SK-N-SH (cell line): Measurements from ENCODE around the gene ERI3. TPM values are rescaled to one million over a fixed set of nuclear protein-coding genes. Genes with fewer than 3 reads are reported as not detected.

Source experiments
- CTCF ChIA-PET: fragments of 300-600, 350-600 bp; formaldehyde crosslinking; extraction: SDS; loops from one replicate; lab custom pipeline; 2021; lab: Yijun Ruan, JAX
- POLR2A ChIA-PET: fragments of 350-600 bp; sonication (Branson Sonifier 250); formaldehyde crosslinking; extraction: SDS; loops from one replicate; lab custom pipeline; 2020; ENCODE audit warnings: antibody characterized with exemption, inconsistent platforms; lab: Yijun Ruan, JAX
- DNase-seq: peaks from one replicate; pipeline ENCODE4 v3.0.0; 2012
- H2AFZ ChIP-seq: fragments of 200-600 bp; sonication (generic); 2 replicates; pipeline ENCODE4 v1.8.1; 2016; ENCODE audit warnings: antibody characterized with exemption, mild to moderate bottlenecking, low read depth
- H3F3A ChIP-seq: fragments of 200-600 bp; sonication (generic); replicated peaks from 2 replicates; pipeline ENCODE3; 2016; ENCODE audit warnings: antibody characterized with exemption, mild to moderate bottlenecking; ENCODE audit not compliant: insufficient read depth
- H3K27ac ChIP-seq, 2 experiments: fragments of 200-500 bp in 1 of 2; fragments of 200-600 bp in 1 of 2; sonication (Bioruptor generic) in 1 of 2; sonication (generic), shearing (Covaris generic) in 1 of 2; 2 replicates each; pipeline versions ENCODE4 v1.5.1 to v1.6.1; 2014 to 2016; ENCODE audit warnings: low read depth in 2 of 2, inconsistent platforms in 1 of 2, low read length in 1 of 2, mild to moderate bottlenecking in 1 of 2, mixed read lengths in 1 of 2
- H3K27me3 ChIP-seq: fragments of 200-600 bp; sonication (generic), shearing (Covaris generic); 2 replicates; pipeline ENCODE4 v1.6.1; 2016; ENCODE audit warnings: mixed run types; ENCODE audit not compliant: insufficient read depth
- H3K36me3 ChIP-seq, 2 experiments: fragments of 200-500 bp in 1 of 2; fragments of 200-600 bp in 1 of 2; sonication (Bioruptor generic) in 1 of 2; sonication (generic) in 1 of 2; replicated peaks in 1 of 2; 2 replicates each; pipeline versions ENCODE3 to v1.5.1; 2014 to 2016; ENCODE audit warnings: low read length in 1 of 2, mild to moderate bottlenecking in 1 of 2; ENCODE audit not compliant: insufficient read depth in 2 of 2, control insufficient read depth in 1 of 2
- H3K4me1 ChIP-seq, 2 experiments: fragments of 200-500 bp in 1 of 2; fragments of 200-600 bp in 1 of 2; sonication (Bioruptor generic) in 1 of 2; sonication (generic), shearing (Covaris generic) in 1 of 2; 2 replicates each; pipeline versions ENCODE4 v1.5.1 to v1.6.1; 2014 to 2016; ENCODE audit warnings: low read depth in 1 of 2, low read length in 1 of 2, mixed run types in 1 of 2; ENCODE audit not compliant: insufficient read depth in 2 of 2, control insufficient read depth in 1 of 2
- H3K4me2 ChIP-seq: fragments of 200-600 bp; sonication (generic), shearing (Covaris generic); 2 replicates; pipeline ENCODE4 v1.6.1; 2017; ENCODE audit warnings: mixed run types
- H3K4me3 ChIP-seq, 2 experiments: fragments of 200-500 bp in 1 of 2; fragments of 200-600 bp in 1 of 2; sonication (Bioruptor generic) in 1 of 2; sonication (generic), shearing (Covaris generic) in 1 of 2; 2 replicates each; pipeline versions ENCODE4 v1.5.1 to v1.8.1; 2014 to 2016; ENCODE audit warnings: low read depth in 2 of 2, inconsistent platforms in 1 of 2, low read length in 1 of 2, mild to moderate bottlenecking in 1 of 2, mixed read lengths in 1 of 2, moderate library complexity in 1 of 2
- H3K79me2 ChIP-seq: fragments of 200-600 bp; sonication (generic); 2 replicates; pipeline ENCODE4 v1.8.1; 2017; ENCODE audit warnings: mild to moderate bottlenecking; ENCODE audit not compliant: insufficient read depth
- H3K9ac ChIP-seq: fragments of 200-600 bp; sonication (generic); 2 replicates; pipeline ENCODE4 v1.6.1; 2017; ENCODE audit warnings: mixed run types
- H3K9me2 ChIP-seq: fragments of 200-600 bp; sonication (generic); 2 replicates; pipeline ENCODE4 v1.6.1; 2017; ENCODE audit warnings: mixed run types
- H3K9me3 ChIP-seq: fragments of 200-600 bp; sonication (generic); 2 replicates; pipeline ENCODE4 v1.6.1; 2017; ENCODE audit warnings: mixed run types, mild to moderate bottlenecking, moderate library complexity
- H4K20me1 ChIP-seq: fragments of 200-600 bp; sonication (generic); 2 replicates; pipeline ENCODE4 v1.6.1; 2017; ENCODE audit warnings: mild to moderate bottlenecking, mixed run types; ENCODE audit not compliant: insufficient read depth
- ELF1 ChIP-seq: IDR thresholded peaks from 2 replicates; pipeline ENCODE4 v1.4.0; 2012
- EP300 ChIP-seq, 2 experiments: IDR thresholded peaks; 2 replicates each; pipeline versions ENCODE4 v1.4.0 to v1.6.1; 2012; ENCODE audit warnings: borderline replicate concordance in 1 of 2, low read depth in 1 of 2, low read length in 1 of 2
- FOSL2 ChIP-seq: IDR thresholded peaks from 2 replicates; pipeline ENCODE4 v1.4.0; 2012; ENCODE audit warnings: low read depth, mild to moderate bottlenecking, moderate library complexity, borderline replicate concordance
- FOXJ3 ChIP-seq: sonication (generic); formaldehyde crosslinking; IDR thresholded peaks from 2 replicates; pipeline ENCODE4 v1.5.1; 2020; ENCODE audit warnings: mild to moderate bottlenecking, missing genetic modification reagents
- FOXM1 ChIP-seq: IDR thresholded peaks from 2 replicates; pipeline ENCODE4 v1.4.0; 2012; ENCODE audit warnings: low read depth, mild to moderate bottlenecking
- GABPA ChIP-seq: IDR thresholded peaks from 2 replicates; pipeline ENCODE4 v1.4.0; 2012; ENCODE audit warnings: low read depth, mild to moderate bottlenecking
- GATA2 ChIP-seq: sonication (generic); formaldehyde crosslinking; IDR thresholded peaks from 2 replicates; pipeline ENCODE4 v1.5.0; 2020; ENCODE audit warnings: mild to moderate bottlenecking, missing genetic modification reagents
- JUND ChIP-seq: IDR thresholded peaks from 2 replicates; pipeline ENCODE4 v1.4.0; 2012
- MEF2A ChIP-seq: IDR thresholded peaks from 2 replicates; pipeline ENCODE4 v1.4.0; 2012; ENCODE audit warnings: low read depth, borderline replicate concordance
- MXI1 ChIP-seq: IDR thresholded peaks from 2 replicates; pipeline ENCODE4 v1.6.1; 2012; ENCODE audit warnings: mild to moderate bottlenecking, low read depth, low read length, improper control_type of control experiment
- NFIC ChIP-seq: IDR thresholded peaks from 2 replicates; pipeline ENCODE4 v1.4.0; 2012; ENCODE audit warnings: borderline replicate concordance
- NRF1 ChIP-seq: IDR thresholded peaks from 2 replicates; pipeline ENCODE4 v1.6.1; 2012; ENCODE audit warnings: low read depth, mild to moderate bottlenecking, low read length
- POLR2AphosphoS5 ChIP-seq: IDR thresholded peaks from 2 replicates; pipeline ENCODE4 v1.6.1; 2012; ENCODE audit warnings: low read depth, low read length
- REST ChIP-seq: IDR thresholded peaks from 2 replicates; pipeline ENCODE4 v1.6.1; 2012; ENCODE audit warnings: mild to moderate bottlenecking, low read depth, low read length, moderate library complexity
- RFX5 ChIP-seq: IDR thresholded peaks from 2 replicates; pipeline ENCODE4 v1.6.1; 2012; ENCODE audit warnings: mild to moderate bottlenecking, improper control_type of control experiment, low read length
- SIN3A ChIP-seq: IDR thresholded peaks from 2 replicates; pipeline ENCODE4 v1.6.1; 2012; ENCODE audit warnings: low read depth, mild to moderate bottlenecking, low read length, moderate library complexity, borderline replicate concordance
- SMC3 ChIP-seq: IDR thresholded peaks from 2 replicates; pipeline ENCODE4 v1.6.1; 2012; ENCODE audit warnings: low read depth, low read length, improper control_type of control experiment
- WGBS: methylation state at CpG from one replicate; pipeline ENCODE4 v1.1.6; 2017; ENCODE audit warnings: low lambda C conversion rate; 5-methylcytosine and 5-hydroxymethylcytosine counted together
- polyA plus RNA-seq, 3 experiments: library from polyadenylated mRNA; depleted of rRNA; stranded (reverse); fragments of >200 nt; gene quantifications; 2 replicates each; pipeline ENCODE4 v1.2.3, GENCODE V29; 2012
- TF ChIP-seq, protein P1 (sequence below): fragments of 150-350 bp; IDR thresholded peaks from 2 replicates; pipeline ENCODE4 v1.6.1; 2017; ENCODE audit warnings: antibody characterized with exemption, low read length, low read depth, borderline replicate concordance
- TF ChIP-seq, protein P2 (sequence below): IDR thresholded peaks from 2 replicates; pipeline ENCODE4 v1.4.0; 2012; ENCODE audit warnings: low read depth, borderline replicate concordance
- TF ChIP-seq, protein P3 (sequence below): fragments of 200-600 bp; sonication (generic); IDR thresholded peaks from 2 replicates; pipeline ENCODE4 v1.6.1; 2017; ENCODE audit warnings: antibody characterized with exemption, mild to moderate bottlenecking, moderate library complexity

The ERI3 gene
- polyA plus RNA-seq, 1 of the 3 experiments (the other 2 are of a cell fraction), result 60.7 TPM

- TF ChIP-seq MXI1, result no peak
- TF ChIP-seq EP300 (IDR thresholded peaks at IDR 0.05; ENCODE audit: borderline replicate concordance in 1 of 2, low read depth in 1 of 2, low read length in 1 of 2), result no peak
- no peak for TF ChIP-seq GATA2 (CRISPR knock-in tag)
- no peak for TF ChIP-seq NRF1
- no peak for TF ChIP-seq FOSL2
- TF ChIP-seq GABPA, result no peak
- TF ChIP-seq FOXM1, result no peak
- TF ChIP-seq, protein P1, sequence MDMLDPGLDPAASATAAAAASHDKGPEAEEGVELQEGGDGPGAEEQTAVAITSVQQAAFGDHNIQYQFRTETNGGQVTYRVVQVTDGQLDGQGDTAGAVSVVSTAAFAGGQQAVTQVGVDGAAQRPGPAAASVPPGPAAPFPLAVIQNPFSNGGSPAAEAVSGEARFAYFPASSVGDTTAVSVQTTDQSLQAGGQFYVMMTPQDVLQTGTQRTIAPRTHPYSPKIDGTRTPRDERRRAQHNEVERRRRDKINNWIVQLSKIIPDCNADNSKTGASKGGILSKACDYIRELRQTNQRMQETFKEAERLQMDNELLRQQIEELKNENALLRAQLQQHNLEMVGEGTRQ, result no peak
- no peak for TF ChIP-seq NFIC
- no peak for TF ChIP-seq JUND
- TF ChIP-seq ELF1, result no peak
- no peak for TF ChIP-seq MEF2A
Observed at GRCh38 chr1:44348061-44348485, 7.0 kb downstream of the ERI3 start (continued).

DNA sequence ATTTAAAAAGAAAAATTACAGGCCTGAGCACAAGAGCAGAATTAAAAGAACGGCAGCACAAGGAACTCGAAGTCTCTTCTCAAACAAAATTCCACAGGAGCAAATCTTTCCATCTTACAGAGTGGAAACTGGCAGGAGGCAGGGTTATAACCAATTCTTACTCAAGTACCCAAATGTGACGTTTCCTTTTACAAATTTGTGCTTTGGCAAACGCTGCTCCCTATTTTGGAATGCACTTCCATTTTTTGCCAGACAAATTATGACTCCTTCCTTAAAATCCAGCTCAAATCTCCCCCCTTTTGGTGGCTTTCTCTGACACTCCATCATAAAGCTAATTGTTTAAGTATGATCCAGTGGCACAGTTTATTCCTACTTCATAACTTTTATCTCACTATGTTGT, 7.8 kb downstream of the ERI3 start:
- peaks cover 0 to 2% of the 10 kb centered on the region in 2 experiments; a peak in 1 of 4 replicates for H3K4me1 ChIP-seq
- H3K27ac ChIP-seq, result no peak overlapping the region
- no peak overlapping the region for H3K9ac ChIP-seq
- H2AFZ ChIP-seq, result no peak overlapping the region
- no peak overlapping the region for H3K4me2 ChIP-seq
- CTCF ChIA-PET, result interaction anchor here (0.6 to 2.2 kb wide), 5 partner anchors 14 to 248 kb away, joined by 3 to 8 read pairs (median 4); no protein-coding TSS in a partner anchor
- H3F3A ChIP-seq, result peaks cover 3% of the 10 kb centered on the region
- no peak for TF ChIP-seq GABPA
- TF ChIP-seq, protein P2, sequence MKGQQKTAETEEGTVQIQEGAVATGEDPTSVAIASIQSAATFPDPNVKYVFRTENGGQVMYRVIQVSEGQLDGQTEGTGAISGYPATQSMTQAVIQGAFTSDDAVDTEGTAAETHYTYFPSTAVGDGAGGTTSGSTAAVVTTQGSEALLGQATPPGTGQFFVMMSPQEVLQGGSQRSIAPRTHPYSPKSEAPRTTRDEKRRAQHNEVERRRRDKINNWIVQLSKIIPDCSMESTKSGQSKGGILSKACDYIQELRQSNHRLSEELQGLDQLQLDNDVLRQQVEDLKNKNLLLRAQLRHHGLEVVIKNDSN, result no peak
- no peak for TF ChIP-seq SMC3
- TF ChIP-seq FOSL2, result no peak
- TF ChIP-seq SIN3A, result no peak
- no peak for TF ChIP-seq REST
- TF ChIP-seq GATA2 (CRISPR knock-in tag), result no peak
- no peak for TF ChIP-seq FOXJ3 (CRISPR knock-in tag)
- TF ChIP-seq, protein P3, sequence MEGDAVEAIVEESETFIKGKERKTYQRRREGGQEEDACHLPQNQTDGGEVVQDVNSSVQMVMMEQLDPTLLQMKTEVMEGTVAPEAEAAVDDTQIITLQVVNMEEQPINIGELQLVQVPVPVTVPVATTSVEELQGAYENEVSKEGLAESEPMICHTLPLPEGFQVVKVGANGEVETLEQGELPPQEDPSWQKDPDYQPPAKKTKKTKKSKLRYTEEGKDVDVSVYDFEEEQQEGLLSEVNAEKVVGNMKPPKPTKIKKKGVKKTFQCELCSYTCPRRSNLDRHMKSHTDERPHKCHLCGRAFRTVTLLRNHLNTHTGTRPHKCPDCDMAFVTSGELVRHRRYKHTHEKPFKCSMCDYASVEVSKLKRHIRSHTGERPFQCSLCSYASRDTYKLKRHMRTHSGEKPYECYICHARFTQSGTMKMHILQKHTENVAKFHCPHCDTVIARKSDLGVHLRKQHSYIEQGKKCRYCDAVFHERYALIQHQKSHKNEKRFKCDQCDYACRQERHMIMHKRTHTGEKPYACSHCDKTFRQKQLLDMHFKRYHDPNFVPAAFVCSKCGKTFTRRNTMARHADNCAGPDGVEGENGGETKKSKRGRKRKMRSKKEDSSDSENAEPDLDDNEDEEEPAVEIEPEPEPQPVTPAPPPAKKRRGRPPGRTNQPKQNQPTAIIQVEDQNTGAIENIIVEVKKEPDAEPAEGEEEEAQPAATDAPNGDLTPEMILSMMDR, result no peak
- TF ChIP-seq RFX5, result no peak
- TF ChIP-seq, protein P1, result no peak
- no peak for TF ChIP-seq POLR2AphosphoS5
- H4K20me1 ChIP-seq, result peaks cover 36% of the 10 kb centered on the region
- no peak overlapping the region for H3K4me3 ChIP-seq
- no peaks in the 10 kb centered on the region for H3K9me3 ChIP-seq
- no peaks in the 10 kb centered on the region for H3K36me3 ChIP-seq
- peaks cover 74% of the 10 kb centered on the region for H3K79me2 ChIP-seq
- no peak for DNase-seq
- POLR2A ChIA-PET, result no interaction called here
- no peaks in the 10 kb centered on the region for H3K9me2 ChIP-seq
- H3K27me3 ChIP-seq, result no peaks in the 10 kb centered on the region
- 90% methylated on average over 4 of the region's 4 CpGs for WGBS
